ENCODE data around the gene DIRAS1.

Gene DIRAS1

GRCh38 chr19:2755448-2755705, 34.2 kb upstream of the DIRAS1 start:
- DNase-seq: no peak

GRCh38 chr19:2754659-2755447, 33.7 kb upstream of the DIRAS1 start:
- DNase-seq: no peak

GRCh38 chr19:2751438-2751830, 30.3 kb upstream of the DIRAS1 start:
- DNase-seq: no peak

- no peak for DNase-seq
Measured at GRCh38 chr19:2750808-2751437, 29.8 kb upstream of the DIRAS1 start.

GRCh38 chr19:2747349-2747748, 26.2 kb upstream of the DIRAS1 start:
- no peak for DNase-seq

- DNase-seq: no peak
Measured at GRCh38 chr19:2744113-2744512, 22.9 kb upstream of the DIRAS1 start.

- DNase-seq: no peak
Measured at GRCh38 chr19:2743099-2743498, 21.9 kb upstream of the DIRAS1 start.

GRCh38 chr19:2740314-2740656, 19.1 kb upstream of the DIRAS1 start:
- DNase-seq: no peak

GRCh38 chr19:2739602-2740313, 18.6 kb upstream of the DIRAS1 start, which contains the start of gene SLC39A3:
Gene SLC39A3 (minus strand): TSS chr19:2740017. CDS start chr19:2737257, 2,760 bp downstream.
- DNase-seq: peak; percentile 99

GRCh38 chr19:2736550-2737190, 15.5 kb upstream of the DIRAS1 start:
- no peak for DNase-seq

GRCh38 chr19:2735374-2735773, 14.2 kb upstream of the DIRAS1 start:
- no peak for DNase-seq

GRCh38 chr19:2734589-2735288, 13.6 kb upstream of the DIRAS1 start:
- DNase-seq: no peak

GRCh38 chr19:2733930-2734588, 12.9 kb upstream of the DIRAS1 start:
- no peak for DNase-seq

- no peak for DNase-seq
Measured at GRCh38 chr19:2732883-2733282, 11.7 kb upstream of the DIRAS1 start.

- DNase-seq: no peak
Measured at GRCh38 chr19:2732157-2732725, 11.1 kb upstream of the DIRAS1 start.

GRCh38 chr19:2731181-2731995, 10.2 kb upstream of the DIRAS1 start:
- DNase-seq: no peak

- no peak for DNase-seq
Measured at GRCh38 chr19:2729943-2730818, 9.0 kb upstream of the DIRAS1 start.

- DNase-seq: no peak
Measured at GRCh38 chr19:2728783-2729387, 7.7 kb upstream of the DIRAS1 start.

- no peak for DNase-seq
Measured at GRCh38 chr19:2727640-2727944, 6.4 kb upstream of the DIRAS1 start.
